ENCODE measurements around the gene PTPRN2.

The PTPRN2 gene

DNA sequence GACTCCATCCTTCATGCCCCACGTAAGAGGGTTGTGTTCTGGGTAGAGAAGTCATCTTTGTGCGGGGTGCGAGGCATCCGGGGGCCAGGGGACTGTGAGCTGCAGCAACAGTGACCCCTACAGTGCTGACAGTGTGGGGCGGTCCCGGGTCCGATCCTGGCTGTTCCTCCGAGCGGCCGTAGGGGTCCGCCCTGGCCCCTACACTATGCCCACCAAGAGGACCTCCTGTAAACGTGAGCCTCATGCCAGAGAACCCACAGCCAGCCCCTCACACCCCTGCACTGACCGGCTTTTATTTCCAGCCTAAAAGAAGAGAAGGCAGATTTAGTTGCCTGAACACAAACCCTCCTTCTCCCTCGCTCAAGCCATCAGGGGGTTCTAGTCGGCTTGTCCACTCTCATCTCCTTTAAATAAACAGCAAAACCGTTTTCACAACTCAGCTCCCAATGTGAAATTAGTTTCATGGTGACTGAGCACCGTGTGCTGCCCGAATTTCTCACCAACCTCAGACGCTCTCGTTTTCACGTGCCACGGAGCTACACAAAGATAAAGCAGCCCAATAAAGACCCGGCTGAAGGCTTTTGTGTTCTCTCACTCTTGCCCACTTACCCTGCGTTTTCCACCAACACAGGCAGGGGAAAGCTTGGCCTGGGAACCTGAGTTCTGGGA is 588.6 kb downstream of the PTPRN2 start:
- in situ Hi-C loops (cut with MboI; ENCODE audit: low sequenced_read_pairs), result no loop called here

DNA sequence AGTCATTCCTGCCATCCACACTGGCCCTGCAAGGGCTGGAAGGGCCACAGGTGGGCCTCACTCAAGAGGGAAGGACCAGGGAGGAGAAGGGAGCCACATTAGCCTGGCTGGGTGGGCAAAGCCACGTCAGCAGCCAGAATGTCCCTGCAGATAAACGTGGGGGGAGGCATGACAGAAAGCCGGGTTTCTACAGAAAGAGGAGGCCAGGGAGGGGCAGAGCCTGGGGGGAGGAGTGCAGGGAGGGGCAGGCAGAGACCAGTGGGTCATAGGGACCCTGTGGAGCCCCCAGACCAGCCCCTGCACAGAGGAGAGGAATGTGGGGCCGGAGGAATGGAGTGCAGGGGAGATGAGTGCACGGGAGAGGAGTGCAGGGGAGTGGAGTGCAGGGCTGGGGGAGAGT is 590.2 kb downstream of the PTPRN2 start:
- in situ Hi-C loops (cut with MboI; ENCODE audit: low sequenced_read_pairs), result no loop called here

DNA sequence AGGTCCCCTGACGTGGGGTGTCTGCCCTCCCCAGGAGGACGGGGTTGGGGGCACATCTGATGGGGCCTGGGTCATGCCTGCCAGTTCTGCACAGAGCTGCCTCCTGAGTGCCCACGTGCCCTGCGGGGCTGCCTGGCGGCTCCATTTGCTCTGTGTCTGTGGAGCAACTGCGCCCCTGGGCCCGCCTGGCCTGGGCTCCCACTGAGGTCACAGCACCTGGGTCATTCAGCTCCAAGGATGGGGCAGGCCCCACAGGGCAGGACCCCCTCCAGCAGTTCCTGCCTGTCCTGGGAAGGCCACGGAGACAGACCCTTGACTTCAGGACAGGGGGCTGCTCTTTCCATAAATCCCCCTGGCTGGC is 590.6 kb downstream of the PTPRN2 start:
- in situ Hi-C loops (cut with MboI; ENCODE audit: low sequenced_read_pairs), result no loop called here

DNA sequence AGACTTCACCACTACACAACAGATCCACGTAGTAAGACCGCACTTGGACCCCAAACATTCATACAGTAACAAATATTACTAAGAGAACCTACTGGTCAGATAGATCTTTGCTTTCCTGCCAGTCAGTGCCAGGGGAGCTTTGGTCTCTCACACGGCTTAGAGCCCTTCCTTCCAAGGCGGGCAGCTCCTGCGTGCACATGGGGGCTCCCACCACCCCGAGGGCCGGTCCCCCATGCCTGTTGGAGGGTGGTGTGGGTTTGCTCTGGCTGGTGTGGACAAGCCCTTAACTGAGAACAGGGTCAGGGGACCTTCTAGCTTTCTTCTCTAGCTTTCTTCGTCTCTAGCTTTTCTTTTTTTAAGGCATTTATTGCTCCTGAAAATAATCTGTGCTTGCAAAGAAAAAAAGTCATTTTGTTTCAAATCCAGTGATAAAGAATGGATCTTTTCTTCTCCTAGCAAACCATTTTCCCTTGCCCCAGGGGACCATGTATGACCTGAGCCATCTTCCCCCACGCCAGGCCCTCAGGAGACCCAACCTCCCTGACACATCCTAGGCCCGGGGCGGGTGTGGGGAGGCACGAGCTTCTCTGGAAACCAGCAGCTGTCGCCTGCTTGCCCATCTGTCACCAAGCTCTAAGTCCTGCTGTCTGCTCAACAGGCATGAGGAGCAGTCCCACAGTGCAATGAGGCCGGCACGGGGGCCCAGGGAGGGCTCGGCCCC is 591.1 kb downstream of the PTPRN2 start:
- in situ Hi-C loops (cut with MboI; ENCODE audit: low sequenced_read_pairs), result no loop called here

DNA sequence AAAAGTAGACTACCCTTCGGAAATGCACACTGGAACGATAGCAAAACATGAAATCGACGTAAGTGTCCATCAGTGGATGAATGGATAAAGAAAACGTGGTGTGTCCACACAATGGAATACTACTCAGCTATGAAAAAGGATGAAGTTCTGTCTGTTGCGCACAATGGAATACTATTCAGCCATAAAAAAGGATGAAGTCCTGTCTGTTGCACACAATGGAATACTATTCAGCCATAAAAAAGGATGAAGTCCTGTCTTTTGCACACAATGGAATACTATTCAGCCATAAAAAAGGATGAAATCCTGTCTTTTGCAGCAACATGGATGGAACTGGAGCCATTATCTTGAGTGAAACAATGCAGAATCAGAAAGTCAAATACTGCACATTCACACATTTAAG is 591.8 kb downstream of the PTPRN2 start:
- in situ Hi-C loops (cut with MboI; ENCODE audit: low sequenced_read_pairs), result no loop called here

DNA sequence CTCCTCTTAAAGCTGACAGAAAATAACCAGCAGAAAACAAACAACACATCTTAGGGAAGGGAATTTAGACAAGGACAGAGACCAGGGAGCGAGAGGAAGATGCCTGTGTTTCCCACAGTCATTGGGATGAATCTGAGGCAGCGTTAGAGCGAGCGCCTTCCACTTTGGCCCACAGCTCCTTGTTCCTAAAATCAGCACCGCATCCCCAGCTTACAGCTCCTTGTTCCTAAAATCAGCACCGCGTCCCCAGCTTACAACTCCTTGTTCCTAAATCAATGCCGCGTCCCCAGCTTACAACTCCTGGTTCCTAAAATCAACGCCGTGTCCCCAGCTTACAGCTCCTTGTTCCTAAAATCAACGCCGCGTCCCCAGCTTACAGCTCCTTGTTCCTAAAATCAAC is 593.3 kb downstream of the PTPRN2 start:
- in situ Hi-C loops (cut with MboI; ENCODE audit: low sequenced_read_pairs), result no loop called here

DNA sequence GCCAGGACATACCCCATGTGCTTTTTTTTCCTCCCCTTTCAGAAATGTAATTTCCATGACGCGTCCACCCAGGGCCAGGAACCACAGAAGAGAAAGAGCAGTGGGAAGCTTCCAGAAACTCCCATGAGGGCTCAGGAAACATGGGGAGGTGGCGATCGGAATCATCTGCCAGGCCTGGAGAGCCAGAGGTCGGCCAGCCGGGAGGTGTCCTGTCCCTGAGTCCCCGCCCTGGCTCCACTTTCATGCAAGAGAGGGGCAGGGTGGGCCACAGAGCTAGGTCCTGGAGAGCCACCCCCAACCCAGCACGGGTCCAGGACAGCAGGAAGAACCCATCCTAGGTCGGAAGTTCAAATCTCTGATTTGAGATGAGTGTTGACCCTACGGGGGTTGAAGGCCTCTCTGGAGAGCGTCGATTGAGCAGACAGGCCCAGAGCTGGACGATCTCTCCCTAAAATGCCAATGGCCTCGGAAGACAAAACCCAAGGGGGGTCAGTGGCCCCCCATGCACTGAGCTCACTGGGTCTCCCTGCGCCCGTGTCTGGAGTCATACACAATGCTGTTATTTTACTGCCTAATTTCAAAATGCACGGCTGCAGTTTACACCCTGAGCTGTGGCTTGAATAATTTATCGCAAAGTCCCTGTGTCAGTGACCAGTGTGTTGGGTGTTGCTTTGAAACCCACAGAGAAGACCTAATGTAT is 594.1 kb downstream of the PTPRN2 start:
- in situ Hi-C loops (cut with MboI; ENCODE audit: low sequenced_read_pairs), result no loop called here

DNA sequence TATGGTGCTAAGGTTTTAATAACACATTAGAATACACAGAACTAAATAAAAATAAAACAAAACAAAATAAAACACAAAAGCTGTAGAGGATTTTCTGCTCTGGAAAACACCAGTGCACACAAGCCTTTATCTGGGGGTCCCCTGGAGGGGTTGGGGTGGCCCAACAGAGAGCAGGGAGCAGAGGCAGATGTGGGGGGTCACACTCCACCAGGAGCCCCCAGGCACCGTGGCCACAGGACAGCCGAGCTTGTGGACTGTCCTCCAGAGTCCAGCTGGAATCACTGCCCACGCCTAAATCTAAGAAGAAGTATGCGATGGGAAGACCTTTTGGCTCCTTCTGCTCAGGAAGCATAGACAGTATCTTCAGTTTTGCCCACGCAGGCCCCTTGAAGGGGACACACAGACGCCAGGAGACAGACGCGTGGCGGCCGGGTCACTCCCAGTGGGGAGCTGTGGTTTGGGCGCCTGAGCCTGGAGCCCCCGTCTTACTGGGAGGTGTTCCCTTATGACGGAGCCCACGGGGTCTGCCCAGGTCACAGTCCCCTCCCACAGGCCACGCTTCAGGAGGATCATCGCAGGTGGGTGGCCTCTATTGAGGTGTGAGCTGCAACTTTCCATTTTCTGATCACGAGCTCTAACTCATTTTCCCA is 595.0 kb downstream of the PTPRN2 start:
- in situ Hi-C loops (cut with MboI; ENCODE audit: low sequenced_read_pairs), result no loop called here

DNA sequence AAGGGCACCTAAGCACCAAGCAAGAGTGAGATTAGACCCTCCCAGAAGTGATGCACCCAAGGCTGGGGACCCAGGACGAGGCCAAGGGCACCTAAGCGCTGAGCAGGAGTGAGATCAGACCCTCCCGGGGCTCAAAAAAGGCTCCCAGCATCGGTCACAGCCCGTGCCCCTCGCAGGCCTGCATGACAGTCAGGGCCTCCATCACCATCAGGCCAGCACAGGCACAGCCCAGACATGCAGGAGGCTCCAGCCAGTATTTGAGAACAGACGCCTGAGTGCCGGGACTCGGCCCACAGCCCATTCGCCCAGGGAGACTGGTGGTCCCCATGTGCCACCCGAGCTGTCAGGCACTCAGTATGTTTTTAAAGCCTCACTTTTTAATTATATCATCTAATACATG is 595.9 kb downstream of the PTPRN2 start:
- in situ Hi-C loops (cut with MboI; ENCODE audit: low sequenced_read_pairs), result no loop called here

DNA sequence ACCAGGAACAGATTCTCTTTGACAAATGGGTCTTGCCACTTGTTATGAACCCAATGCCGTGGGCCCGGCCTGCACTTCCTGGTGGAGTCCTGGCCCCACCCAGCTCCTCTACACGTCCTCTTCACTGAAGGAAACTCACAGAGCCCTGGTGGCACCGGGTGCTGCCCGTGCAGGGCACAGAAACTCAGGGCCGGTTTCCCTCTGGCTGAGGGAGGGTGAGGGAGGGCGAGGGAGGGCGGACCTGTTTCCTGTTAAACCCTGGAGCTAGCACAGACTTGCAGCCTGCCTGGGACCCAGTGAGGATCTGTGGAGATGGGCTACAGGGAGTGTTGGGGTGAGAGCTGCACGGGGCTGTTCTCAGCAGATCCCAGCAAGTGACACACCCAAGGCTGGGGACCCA is 596.3 kb downstream of the PTPRN2 start:
- in situ Hi-C loops (cut with MboI; ENCODE audit: low sequenced_read_pairs), result no loop called here

DNA sequence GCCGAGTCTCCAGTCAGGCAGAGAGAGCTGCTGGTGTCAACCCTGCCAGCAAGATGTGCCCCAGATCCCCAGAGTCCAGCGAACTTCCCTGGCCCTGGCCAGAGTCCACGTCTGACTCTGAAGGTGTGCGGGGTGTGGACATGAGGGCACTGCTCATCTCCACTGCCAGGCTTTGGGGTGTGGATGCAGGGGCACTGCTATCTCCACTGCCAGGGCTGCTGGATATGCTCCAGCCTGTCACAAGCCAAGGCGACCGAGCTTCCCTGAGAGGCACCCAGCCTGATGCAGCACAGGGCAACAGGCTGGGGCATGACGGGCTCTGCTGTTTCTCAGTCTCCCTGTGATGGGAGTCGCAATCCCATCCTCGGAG is 596.8 kb downstream of the PTPRN2 start:
- in situ Hi-C loops (cut with MboI; ENCODE audit: low sequenced_read_pairs), result no loop called here

DNA sequence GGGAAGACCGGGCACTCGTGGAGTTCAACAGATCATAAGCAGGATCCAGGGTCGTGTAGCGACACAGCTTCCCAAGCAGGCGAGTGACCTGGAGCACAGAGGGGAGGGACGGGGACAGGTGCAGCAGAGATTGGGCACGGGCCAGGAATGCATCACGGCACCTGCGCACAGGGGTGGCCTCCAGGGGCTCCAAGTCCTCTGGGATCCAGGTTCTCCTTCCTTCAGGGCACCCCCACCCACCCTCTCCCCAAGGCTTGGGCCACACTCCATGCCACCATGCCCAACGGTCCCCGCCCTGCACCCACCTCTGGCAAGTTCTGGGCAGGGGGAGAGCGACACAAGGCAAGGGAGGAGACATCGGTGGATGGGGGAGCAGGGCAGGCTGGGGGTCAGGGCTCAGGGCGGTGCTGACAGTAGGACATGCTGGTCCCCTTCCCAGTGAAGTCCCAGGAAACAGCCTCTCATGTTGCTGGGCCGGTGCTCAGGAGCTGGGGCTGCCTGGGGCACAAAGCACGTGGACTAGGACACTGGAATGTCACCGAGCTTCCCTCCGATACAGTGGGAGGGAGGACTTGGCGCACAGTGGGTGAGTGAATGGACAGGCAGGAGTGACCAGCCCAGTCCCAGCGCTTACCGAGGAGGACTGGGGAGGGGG is 597.3 kb downstream of the PTPRN2 start:
- in situ Hi-C loops (cut with MboI; ENCODE audit: low sequenced_read_pairs), result no loop called here

DNA sequence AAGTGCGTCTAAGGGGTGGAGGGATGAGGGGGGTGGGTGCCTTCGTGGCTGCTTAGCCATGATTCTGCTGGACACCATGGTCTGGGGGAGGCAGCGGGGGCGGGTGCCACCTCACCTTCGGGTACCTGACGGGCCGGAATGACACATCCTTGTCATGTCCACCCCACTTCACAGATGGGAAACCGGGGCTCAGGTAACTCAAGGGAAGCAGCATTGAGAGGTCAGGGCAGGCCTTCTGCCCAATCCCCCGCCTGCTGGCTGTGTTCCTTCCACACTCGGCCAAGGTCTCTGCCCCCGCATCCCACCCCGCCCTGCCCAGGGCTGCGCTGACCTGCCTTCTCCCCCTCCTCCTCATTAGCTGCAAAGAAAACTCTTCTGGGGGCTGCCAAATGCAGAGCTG is 598.0 kb downstream of the PTPRN2 start:
- in situ Hi-C loops (cut with MboI; ENCODE audit: low sequenced_read_pairs), result no loop called here

DNA sequence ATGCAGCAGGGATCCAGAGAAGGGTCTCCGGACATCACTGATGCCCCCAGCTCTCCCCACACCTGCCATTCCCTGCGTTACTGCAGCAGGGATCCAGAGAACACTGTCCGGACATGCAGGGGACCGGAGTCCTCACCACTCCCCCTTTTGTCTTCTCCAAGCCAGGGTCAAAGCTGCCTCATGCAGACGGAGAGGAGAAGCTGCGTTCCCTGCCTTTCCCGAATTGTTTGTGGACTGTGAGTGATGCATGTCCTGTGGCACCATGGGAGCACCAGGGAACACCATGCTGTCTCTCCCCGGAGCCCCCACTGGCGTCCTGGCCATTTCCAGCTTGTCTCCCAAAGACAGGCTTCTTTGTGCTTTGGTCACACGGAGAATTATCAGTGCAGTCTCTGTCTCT is 599.7 kb downstream of the PTPRN2 start:
- in situ Hi-C loops (cut with MboI; ENCODE audit: low sequenced_read_pairs), result no loop called here

DNA sequence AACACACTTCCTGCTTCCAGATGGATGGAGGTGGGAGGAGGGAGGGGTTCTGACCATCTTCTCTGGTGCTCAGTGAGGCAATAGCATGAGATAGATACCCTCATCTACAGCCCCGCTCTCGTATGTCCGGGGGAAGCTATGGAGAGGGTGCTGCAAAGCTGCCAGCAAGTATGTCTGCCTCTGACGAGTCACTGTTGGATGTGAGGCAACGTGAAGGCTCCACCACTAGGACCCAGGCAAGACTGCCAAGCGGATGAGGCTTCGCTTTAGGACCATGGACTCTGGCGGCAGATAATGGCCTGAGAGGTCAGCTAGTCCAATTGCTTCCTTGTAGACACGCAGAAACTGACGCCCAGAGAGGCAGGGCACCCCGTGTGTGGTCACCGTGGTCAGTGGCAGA is 601.6 kb downstream of the PTPRN2 start:
- in situ Hi-C loops (cut with MboI; ENCODE audit: low sequenced_read_pairs), result no loop called here

DNA sequence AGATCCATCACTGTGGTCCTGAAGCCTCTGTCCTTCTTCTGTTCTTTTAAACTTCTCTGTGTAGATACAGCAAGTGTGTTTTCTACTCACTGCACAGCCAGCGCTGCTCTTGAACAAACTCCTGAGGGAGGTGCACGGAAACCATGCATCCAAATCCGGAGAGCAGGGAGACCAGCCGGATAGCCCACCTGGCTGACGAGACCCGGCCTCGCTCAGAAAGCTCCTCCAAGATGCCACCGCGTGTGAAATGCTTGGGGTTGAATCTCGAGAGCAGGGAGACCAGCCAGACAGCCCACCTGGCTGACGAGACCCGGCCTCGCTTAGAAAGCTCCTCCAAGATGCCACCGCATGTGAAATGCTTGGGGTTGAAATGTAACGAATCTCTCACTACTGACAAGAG is 602.0 kb downstream of the PTPRN2 start:
- in situ Hi-C loops (cut with MboI; ENCODE audit: low sequenced_read_pairs), result no loop called here

DNA sequence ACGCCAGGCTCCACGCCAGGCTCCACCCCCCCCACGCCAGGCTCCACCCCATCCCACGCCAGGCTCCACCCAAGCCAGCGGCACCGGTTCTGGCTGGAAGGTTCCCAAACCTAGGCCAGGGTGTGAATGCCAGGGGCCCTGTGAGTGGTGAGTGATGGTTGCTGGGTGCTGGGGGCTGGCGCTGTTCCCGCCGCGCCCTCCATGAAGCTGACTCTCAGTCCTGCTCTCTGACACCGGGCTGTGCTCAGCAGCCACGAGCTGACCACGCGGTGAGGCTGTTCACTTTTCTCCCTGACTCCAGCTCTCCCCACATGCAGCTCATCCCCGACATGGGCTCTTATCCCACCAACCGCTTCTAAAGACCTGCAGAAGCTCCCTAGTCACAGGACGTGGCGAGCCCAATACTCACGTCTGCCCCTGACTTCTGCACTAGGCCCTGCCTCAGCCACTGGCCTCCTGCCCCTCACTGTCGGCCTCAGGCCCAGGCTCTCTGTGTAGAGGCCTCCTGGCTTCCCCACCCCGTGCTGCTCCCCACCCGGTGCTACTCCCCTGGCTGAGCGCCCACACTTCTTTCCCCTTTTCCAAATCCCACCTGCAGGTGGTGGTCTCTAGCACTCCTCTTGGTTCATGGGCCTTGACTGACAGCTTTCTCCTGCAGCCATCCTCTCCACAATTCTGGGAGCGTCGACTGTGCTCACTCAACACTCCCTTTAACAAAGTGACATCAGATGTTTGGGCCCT is 603.0 kb downstream of the PTPRN2 start:
- in situ Hi-C loops (cut with MboI; ENCODE audit: low sequenced_read_pairs), result no loop called here

DNA sequence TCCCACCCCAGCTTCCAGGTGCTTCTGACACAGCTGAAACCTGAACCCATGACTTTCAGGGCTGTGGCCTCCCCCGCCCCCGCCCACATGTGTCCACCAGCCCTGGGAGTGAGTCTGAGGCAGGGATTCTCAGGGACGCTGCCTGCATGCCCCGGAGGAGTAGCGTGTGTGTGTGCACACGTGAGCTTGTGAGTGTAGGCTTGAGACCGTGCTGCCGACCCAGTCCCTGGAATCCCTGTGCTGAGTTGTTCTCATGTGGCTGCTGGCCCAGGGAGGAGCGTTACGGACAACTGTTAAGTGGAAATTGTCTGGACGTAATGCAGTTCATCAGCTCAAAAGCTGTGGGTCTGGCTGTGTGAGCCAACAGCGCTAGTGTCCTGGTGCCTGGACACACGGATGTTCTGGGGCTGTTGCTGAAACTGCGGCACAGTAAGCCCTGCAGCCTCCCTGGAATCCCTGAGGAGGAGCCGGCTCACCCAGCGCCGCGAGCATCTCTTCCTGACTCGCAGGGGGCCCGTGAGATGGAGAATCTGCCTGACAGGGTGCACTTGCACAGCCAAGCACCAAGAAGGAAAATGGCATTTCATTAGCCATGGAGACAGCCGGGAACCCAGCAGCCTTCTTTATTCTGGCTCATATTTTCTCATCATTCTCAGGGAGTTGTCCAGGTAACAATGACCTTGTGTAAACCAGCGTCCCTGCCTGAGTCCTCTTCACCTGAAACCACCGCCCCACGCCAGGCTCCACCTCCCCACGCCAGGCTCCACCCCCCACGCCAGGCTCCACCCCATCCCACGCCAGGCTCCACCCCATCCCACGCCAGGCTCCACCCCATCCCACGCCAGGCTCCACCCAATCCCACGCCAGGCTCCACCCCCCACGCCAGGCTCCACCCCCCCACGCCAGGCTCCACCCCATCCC is 603.9 kb downstream of the PTPRN2 start:
- in situ Hi-C loops (cut with MboI; ENCODE audit: low sequenced_read_pairs), result no loop called here

DNA sequence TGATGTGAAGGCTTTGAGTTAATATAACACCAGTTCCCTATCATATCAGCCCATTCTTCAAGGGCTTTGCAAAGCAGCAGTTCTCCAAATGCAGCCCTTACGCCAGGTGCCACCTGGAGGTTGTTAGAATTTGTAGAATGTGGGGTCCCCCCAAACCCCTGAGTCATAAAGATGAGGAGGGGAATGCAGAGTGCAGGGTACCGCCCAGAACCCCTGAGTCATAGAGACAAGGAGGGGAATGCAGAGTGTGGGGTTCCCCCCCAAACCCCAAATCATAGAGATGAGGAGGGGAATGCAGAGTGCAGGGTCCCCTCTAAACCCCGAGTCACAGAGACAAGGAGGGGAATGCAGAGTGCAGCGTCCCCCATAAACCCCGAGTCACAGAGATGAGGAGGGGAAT is 605.8 kb downstream of the PTPRN2 start:
- in situ Hi-C loops (cut with MboI; ENCODE audit: low sequenced_read_pairs), result no loop called here

DNA sequence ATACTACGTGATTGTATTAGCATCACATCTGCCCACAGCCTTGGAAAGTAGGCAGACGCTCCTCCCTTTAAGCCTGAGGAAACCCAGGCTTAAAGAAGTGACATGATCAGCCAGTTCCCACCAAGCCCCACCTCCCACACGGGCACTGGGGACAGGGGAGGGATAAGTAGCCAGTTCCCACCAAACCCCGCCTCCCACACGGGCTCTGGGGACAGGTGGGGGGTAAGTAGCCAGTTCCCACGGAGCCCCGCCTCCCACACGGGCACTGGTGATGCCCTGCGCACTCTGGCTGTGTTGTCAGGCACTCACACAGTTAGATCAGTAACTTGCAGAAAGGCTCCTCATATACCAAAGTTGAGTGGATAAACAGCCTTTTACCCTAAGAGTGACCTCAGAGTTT is 606.8 kb downstream of the PTPRN2 start:
- in situ Hi-C loops (cut with MboI; ENCODE audit: low sequenced_read_pairs), result no loop called here

All from hTERT RPE-1 (cell line).